ENCODE data around the gene HSPA12B.

DNA sequence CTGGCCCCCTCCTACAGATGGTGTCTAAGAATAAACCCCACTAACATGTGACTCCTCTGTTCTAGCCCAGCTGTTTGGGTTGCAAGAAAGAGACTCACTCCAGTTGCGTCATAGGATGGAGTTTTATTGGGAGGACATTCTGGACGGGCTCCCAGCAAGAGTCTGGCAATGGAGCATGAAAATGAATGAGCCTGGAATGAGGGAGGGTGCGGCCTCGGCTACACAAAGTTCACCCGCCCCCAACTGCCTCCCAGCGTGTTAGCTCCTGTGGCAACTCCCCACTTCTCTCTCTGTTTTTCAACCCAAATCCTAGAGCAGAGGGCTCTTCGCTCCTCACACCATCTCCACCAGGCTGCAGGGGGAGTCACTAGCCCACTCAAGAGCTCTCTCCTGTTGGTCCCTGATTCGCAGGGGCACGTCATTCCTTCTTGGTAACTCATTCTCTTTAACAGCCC lies 45.6 kb upstream of the HSPA12B start:
- TF ChIP-seq ELF4 (IDR thresholded peaks at IDR 0.05) (no peak), TARDBP (IDR thresholded peaks at IDR 0.05) (no peak), SP1 (IDR thresholded peaks at IDR 0.05) (no peak), BHLHE40 (IDR thresholded peaks at IDR 0.05; ENCODE audit: borderline replicate concordance) (no peak), FOXK2 (IDR thresholded peaks at IDR 0.05) (no peak), FOXM1 (IDR thresholded peaks at IDR 0.05; ENCODE audit: borderline replicate concordance) (no peak), FOXA1 (IDR thresholded peaks at IDR 0.05) (no peak), CTBP1 (IDR thresholded peaks at IDR 0.05; ENCODE audit: borderline replicate concordance) (no peak), HDGF (IDR thresholded peaks at IDR 0.05; ENCODE audit: borderline replicate concordance) (no peak)
